PC-3 (cell line): Measurements from ENCODE around the gene LIMS2. TPM values are rescaled to one million over a fixed set of nuclear protein-coding genes. Genes with fewer than 3 reads are reported as not detected.
A peak's percentile ranks its signal among the peaks of the same experiment; 100 is the strongest.

Experiments
- ATAC-seq: fragments of 200-7000 bp; cut with Tn5 transposase; 2 replicates; pipeline ENCODE4 v1.9.1; 2020; ENCODE audit warnings: mild to moderate bottlenecking, moderate library complexity
- BruUV-seq: library from RNA; stranded (reverse); fragments of 400-500 nt; replicated peaks from 2 replicates; lab custom pipeline; 2021; lab: Mats Ljungman, UMichigan
- CTCF ChIA-PET: fragments of 300-600 bp; sonication (Branson Sonifier 250); formaldehyde crosslinking; loops from one replicate; lab custom pipeline; 2022; ENCODE audit warnings: antibody characterized with exemption; lab: Charles Lee
- POLR2A ChIA-PET: fragments of 300-600 bp; sonication (Branson Sonifier 250); formaldehyde crosslinking; loops from one replicate; lab custom pipeline; 2022; ENCODE audit warnings: antibody characterized with exemption; ENCODE audit not compliant: unreplicated experiment; lab: Charles Lee
- DNase-seq: peaks from one replicate; pipeline ENCODE4 v3.0.0-alpha.2; 2015
- H2AFZ ChIP-seq: fragments of 300-600 bp; sonication (generic); 2 replicates; pipeline ENCODE4 v1.6.0; 2016; ENCODE audit warnings: antibody characterized with exemption, low read length
- H3F3A ChIP-seq: fragments of 300-600 bp; sonication (generic); one replicate; pipeline ENCODE4 v1.6.0; 2017; ENCODE audit warnings: antibody characterized with exemption, low read length, control low read depth, mild to moderate bottlenecking; ENCODE audit not compliant: unreplicated experiment
- H3K27ac ChIP-seq: fragments of 300-600 bp; sonication (generic); 2 replicates; pipeline ENCODE4 v1.5.1; 2016; ENCODE audit warnings: mild to moderate bottlenecking, low read length
- H3K27me3 ChIP-seq: fragments of 300-600 bp; sonication (generic); 2 replicates; pipeline ENCODE4 v1.6.1; 2016; ENCODE audit warnings: low read length, mixed read lengths
- H3K36me3 ChIP-seq: fragments of 300-600 bp; sonication (generic); 2 replicates; pipeline ENCODE4 v1.6.1; 2016; ENCODE audit warnings: low read depth, mixed run types, low read length, mixed read lengths
- H3K4me1 ChIP-seq: fragments of 300-600 bp; sonication (generic); 2 replicates; pipeline ENCODE4 v1.5.1; 2016; ENCODE audit warnings: low read length; ENCODE audit not compliant: insufficient read depth
- H3K4me2 ChIP-seq: fragments of 300-600 bp; sonication (generic); 2 replicates; pipeline ENCODE4 v1.6.0; 2016; ENCODE audit warnings: low read length
- H3K4me3 ChIP-seq: fragments of 300-600 bp; sonication (generic); 2 replicates; pipeline ENCODE4 v1.5.1; 2016; ENCODE audit warnings: mild to moderate bottlenecking, low read length, mixed read lengths
- H3K79me2 ChIP-seq: fragments of 300-600 bp; sonication (generic); 2 replicates; pipeline ENCODE4 v1.6.1; 2017; ENCODE audit warnings: low read length, mixed read lengths
- H3K9ac ChIP-seq: fragments of 300-600 bp; sonication (generic); 2 replicates; pipeline ENCODE4 v1.6.0; 2016; ENCODE audit warnings: mild to moderate bottlenecking, low read length
- H3K9me2 ChIP-seq: fragments of 300-600 bp; sonication (generic); replicated peaks from 2 replicates; pipeline ENCODE4 v1.6.1; 2016; ENCODE audit warnings: mixed run types, low read length, mixed read lengths
- H3K9me3 ChIP-seq: fragments of 300-600 bp; sonication (generic); 2 replicates; pipeline ENCODE4 v1.6.1; 2016; ENCODE audit warnings: low read length, mixed read lengths
- H4K20me1 ChIP-seq: fragments of 300-600 bp; sonication (generic); 2 replicates; pipeline ENCODE4 v1.6.1; 2016; ENCODE audit warnings: low read length, mixed read lengths
- EZH2 ChIP-seq: fragments of 300-600 bp; sonication (generic); IDR thresholded peaks from one replicate; pipeline ENCODE4 v1.6.1; 2017; ENCODE audit warnings: antibody characterized with exemption, mild to moderate bottlenecking, low read length; ENCODE audit not compliant: unreplicated experiment
- EZH2phosphoT487 ChIP-seq: fragments of 300-600 bp; sonication (generic); IDR thresholded peaks from 2 replicates; pipeline ENCODE4 v1.6.1; 2018; ENCODE audit warnings: mild to moderate bottlenecking, antibody characterized with exemption, low read length, borderline replicate concordance
- intact Hi-C: fragments of 100-400 bp; cut with micrococcal nuclease; formaldehyde crosslinking; loops from 2 replicates; pipeline ENCODE4 v1.9.0; 2023
- total RNA-seq: library from RNA; depleted of rRNA; stranded (reverse); fragments of >200 nt; gene quantifications from 2 replicates; pipeline ENCODE4 v1.2.3, GENCODE V29; 2014
- TF ChIP-seq, protein P1 (sequence below): fragments of 300-600 bp; sonication (generic); conservative IDR thresholded peaks from 2 replicates; pipeline ENCODE4 v1.5.1; 2017; ENCODE audit warnings: antibody characterized with exemption, low read depth, mild to moderate bottlenecking, low read length

The LIMS2 gene
- total RNA-seq, 1 experiment from 2014 or later, result 5.0 TPM

DNA sequence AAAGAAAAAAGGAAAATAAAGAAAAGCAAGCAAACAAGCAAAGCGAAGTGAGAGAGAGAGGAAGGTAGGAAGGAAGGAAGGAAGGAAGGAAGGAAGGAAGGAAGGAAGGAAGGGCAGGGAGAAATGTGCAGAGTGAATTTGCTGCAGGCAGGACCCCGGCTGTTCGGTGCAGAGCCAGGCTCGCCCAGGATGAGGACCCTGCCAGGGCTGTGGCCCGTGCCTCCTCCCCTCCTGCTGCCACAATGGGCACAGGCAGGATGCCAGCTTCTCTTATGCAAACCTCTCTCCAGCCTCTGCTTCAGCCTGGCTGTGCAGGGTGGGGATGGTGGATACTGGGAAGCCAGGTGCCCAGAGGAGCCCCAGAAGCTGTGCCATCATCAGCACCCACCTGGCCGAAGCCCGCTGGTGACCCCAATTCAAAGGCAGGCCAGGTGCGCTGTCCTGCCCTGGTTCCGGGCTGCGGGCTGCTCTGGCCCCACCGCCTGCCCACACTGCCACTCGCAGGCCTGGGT lies 26.2 kb downstream of the LIMS2 start:
- no peaks in the 10 kb centered on the region for H3K9me3 ChIP-seq
- no peaks in the 10 kb centered on the region for H4K20me1 ChIP-seq
- H3K36me3 ChIP-seq, result no peaks in the 10 kb centered on the region
- peak; percentile 42 for ATAC-seq
- H3F3A ChIP-seq, result no peaks in the 10 kb centered on the region
- H3K27ac ChIP-seq, result peak overlapping the region; percentile 56
- ChIA-PET CTCF (interaction anchor here (2.3 kb wide), 1 partner anchor 58 kb away, joined by 17 read pairs; no protein-coding TSS in a partner anchor), POLR2A (no interaction called here)
- TF ChIP-seq, protein P1, sequence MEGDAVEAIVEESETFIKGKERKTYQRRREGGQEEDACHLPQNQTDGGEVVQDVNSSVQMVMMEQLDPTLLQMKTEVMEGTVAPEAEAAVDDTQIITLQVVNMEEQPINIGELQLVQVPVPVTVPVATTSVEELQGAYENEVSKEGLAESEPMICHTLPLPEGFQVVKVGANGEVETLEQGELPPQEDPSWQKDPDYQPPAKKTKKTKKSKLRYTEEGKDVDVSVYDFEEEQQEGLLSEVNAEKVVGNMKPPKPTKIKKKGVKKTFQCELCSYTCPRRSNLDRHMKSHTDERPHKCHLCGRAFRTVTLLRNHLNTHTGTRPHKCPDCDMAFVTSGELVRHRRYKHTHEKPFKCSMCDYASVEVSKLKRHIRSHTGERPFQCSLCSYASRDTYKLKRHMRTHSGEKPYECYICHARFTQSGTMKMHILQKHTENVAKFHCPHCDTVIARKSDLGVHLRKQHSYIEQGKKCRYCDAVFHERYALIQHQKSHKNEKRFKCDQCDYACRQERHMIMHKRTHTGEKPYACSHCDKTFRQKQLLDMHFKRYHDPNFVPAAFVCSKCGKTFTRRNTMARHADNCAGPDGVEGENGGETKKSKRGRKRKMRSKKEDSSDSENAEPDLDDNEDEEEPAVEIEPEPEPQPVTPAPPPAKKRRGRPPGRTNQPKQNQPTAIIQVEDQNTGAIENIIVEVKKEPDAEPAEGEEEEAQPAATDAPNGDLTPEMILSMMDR, result no peak
- TF ChIP-seq EZH2, result no peak
- TF ChIP-seq EZH2phosphoT487, result no peak
- peak overlapping the region; percentile 57 for H3K9ac ChIP-seq
- DNase-seq, result peak; percentile 35
- no TSS peak for BruUV-seq
- no peaks in the 10 kb centered on the region for H3K9me2 ChIP-seq
- peak overlapping the region; percentile 39; the same call in 1 of the 2 replicates for H3K4me2 ChIP-seq
- H3K4me3 ChIP-seq, result no peak overlapping the region
- H3K79me2 ChIP-seq, result no peaks in the 10 kb centered on the region
- no peaks in the 10 kb centered on the region for H3K27me3 ChIP-seq
- peaks cover 30% of the 10 kb centered on the region for H3K4me1 ChIP-seq
- intact Hi-C loops, result loop anchor here (1.0 to 10.0 kb wide), 5 partner anchors 50 to 454 kb away; partner anchors contain the start of gene IWS1
- H2AFZ ChIP-seq, result peak overlapping the region; percentile 35; the same call in 1 of the 2 replicates

DNA sequence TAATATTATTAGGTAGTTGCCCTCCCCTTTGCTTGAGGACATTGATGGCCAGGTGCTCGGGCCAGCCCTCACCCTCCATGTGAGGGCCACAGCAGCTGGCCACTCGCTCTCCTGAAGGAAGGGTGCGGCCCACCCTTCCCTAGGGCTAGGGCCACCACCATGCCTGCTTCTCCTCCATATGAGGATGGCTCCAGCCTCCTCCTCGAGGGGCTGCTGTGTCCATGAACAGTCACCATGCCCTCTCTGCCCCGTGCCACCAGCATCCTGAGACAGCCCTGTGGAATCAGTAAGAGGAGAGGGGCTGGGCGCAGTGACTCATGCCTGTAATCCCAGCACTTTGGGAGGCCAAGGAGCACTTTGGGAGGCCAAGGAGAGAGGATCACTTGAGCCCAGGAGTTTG lies 27.0 kb downstream of the LIMS2 start:
- TF ChIP-seq EZH2phosphoT487, result no peak
- no peak for TF ChIP-seq EZH2
- no TSS peak for BruUV-seq
- POLR2A ChIA-PET, result no interaction called here
- no peaks in the 10 kb centered on the region for H3K27me3 ChIP-seq
- no peak overlapping the region for H3K9ac ChIP-seq
- no peaks in the 10 kb centered on the region for H4K20me1 ChIP-seq
- H3K4me2 ChIP-seq, result peak overlapping the region; percentile 23; the same call in 1 of the 2 replicates
- no peaks in the 10 kb centered on the region for H3K9me3 ChIP-seq
- H3K4me1 ChIP-seq, result peaks cover 30% of the 10 kb centered on the region
- no peak overlapping the region; the same call in 1 of the 2 replicates for H3K27ac ChIP-seq
- H3F3A ChIP-seq, result no peaks in the 10 kb centered on the region
- no peak overlapping the region for H3K4me3 ChIP-seq
- no peaks in the 10 kb centered on the region for H3K79me2 ChIP-seq
- H2AFZ ChIP-seq, result no peak overlapping the region
- DNase-seq, result no peak
- H3K36me3 ChIP-seq, result no peaks in the 10 kb centered on the region
- ATAC-seq, result no peak
- intact Hi-C loops, result loop anchor here (2.0 to 10.0 kb wide), 2 partner anchors 50 to 454 kb away; no protein-coding TSS in a partner anchor
- CTCF ChIA-PET, result interaction anchor here (1.0 kb wide), 1 partner anchor 57 kb away, joined by 4 read pairs; no protein-coding TSS in a partner anchor
- H3K9me2 ChIP-seq, result no peaks in the 10 kb centered on the region

DNA sequence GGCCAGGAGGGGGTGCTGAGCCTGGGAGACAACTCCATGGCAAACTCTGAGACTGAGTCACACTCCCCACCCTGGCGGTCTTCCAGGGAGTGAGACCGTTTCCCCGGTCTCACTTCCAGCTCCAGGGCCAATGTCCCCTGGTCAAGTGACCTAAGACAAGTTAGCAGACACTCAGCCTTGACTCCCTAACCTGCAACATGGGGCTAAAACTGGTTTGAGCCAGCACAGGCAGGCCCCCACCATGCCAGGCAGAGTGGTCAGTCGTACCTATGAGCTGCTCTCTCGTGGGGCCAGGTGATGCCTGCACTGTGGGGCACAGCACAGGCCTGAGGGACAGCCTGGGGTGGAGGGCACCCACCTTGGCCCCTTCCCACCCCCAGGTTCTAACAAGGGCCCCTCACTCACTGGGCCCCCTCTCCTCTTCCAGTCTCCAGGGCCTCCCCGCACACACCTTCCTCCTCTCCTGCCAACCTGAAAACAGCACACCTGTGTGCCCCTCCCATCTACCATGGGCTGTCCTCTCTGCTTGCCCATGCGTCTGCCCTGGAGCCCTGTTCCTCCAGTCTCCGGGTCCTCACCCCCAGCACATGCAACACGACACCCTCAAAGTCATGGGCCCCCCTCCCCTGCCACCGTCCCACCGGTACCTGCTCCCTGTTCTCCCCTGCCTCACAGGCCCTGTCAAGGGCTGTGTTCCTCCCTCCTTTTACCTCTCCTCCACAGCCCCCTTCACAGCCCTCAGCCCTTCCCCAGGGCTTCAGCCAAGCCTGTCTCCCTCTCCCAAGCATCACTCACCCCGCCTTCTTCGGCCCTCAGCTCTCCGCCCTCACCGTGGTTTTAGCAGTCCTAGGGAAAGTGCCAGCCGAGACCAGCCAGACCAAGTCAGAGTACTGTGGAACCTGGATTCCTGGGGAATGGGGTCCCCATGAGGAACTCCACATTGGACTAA lies 27.8 kb downstream of the LIMS2 start:
- H3F3A ChIP-seq, result no peaks in the 10 kb centered on the region
- no TSS peak for BruUV-seq
- CTCF ChIA-PET, result interaction anchor here (1.0 kb wide), 1 partner anchor 56 kb away, joined by 4 read pairs; no protein-coding TSS in a partner anchor
- H3K36me3 ChIP-seq, result no peaks in the 10 kb centered on the region
- H2AFZ ChIP-seq, result 0 out of 2 replicates have a peak overlapping the region, but pooled peaks have one; percentile 40
- POLR2A ChIA-PET, result interaction anchor here (0.6 kb wide), 1 partner anchor 10 kb away, joined by 28 read pairs; no protein-coding TSS in a partner anchor
- H3K9me3 ChIP-seq, result no peaks in the 10 kb centered on the region
- H3K4me2 ChIP-seq, result no peak overlapping the region
- H3K27ac ChIP-seq, result peak overlapping the region; percentile 55; the same call in 1 of the 2 replicates
- H4K20me1 ChIP-seq, result no peaks in the 10 kb centered on the region
- H3K9me2 ChIP-seq, result no peaks in the 10 kb centered on the region
- H3K4me3 ChIP-seq, result no peak overlapping the region
- ATAC-seq, result peak; percentile 34
- H3K79me2 ChIP-seq, result no peaks in the 10 kb centered on the region
- no peaks in the 10 kb centered on the region for H3K27me3 ChIP-seq
- DNase-seq, result peak; percentile 40
- peak overlapping the region; percentile 15; the same call in 1 of the 2 replicates for H3K9ac ChIP-seq
- TF ChIP-seq EZH2phosphoT487, result no peak
- TF ChIP-seq, protein P1, result no peak
- no peak for TF ChIP-seq EZH2
- intact Hi-C loops, result loop anchor here (2.0 to 10.0 kb wide), 2 partner anchors 49 to 453 kb away; no protein-coding TSS in a partner anchor
- H3K4me1 ChIP-seq, result peaks cover 30% of the 10 kb centered on the region
